ENCODE measurements around the gene OR6F1.

- no peak for TF ChIP-seq CTCF (IDR thresholded peaks at IDR 0.05)
- TF ChIP-seq POLR2AphosphoS5 (IDR thresholded peaks at IDR 0.05) = no peak
- TF ChIP-seq POLR2A (IDR thresholded peaks at IDR 0.05) = no peak
- no peak for TF ChIP-seq EP300 (IDR thresholded peaks at IDR 0.05)
These were observed 30.0 kb upstream of the OR6F1 start for GRCh38 chr1:247746391-247746935.
